ENCODE results near the gene CC2D2B. TPM values are rescaled to one million over a fixed set of nuclear protein-coding genes. Genes with fewer than 3 reads are reported as not detected.
"Not testable (repeated sequence)": the region's sequence is repeated elsewhere in the genome, so short reads cannot be mapped to it uniquely, and the experiment has no call there.

The CC2D2B gene
- total RNA-seq, 1 donor from 2014 or later, result 3.9 TPM

GRCh38 chr10:95909561-95909960 is 1.8 kb downstream of the CC2D2B start:
- TF ChIP-seq, protein P1, sequence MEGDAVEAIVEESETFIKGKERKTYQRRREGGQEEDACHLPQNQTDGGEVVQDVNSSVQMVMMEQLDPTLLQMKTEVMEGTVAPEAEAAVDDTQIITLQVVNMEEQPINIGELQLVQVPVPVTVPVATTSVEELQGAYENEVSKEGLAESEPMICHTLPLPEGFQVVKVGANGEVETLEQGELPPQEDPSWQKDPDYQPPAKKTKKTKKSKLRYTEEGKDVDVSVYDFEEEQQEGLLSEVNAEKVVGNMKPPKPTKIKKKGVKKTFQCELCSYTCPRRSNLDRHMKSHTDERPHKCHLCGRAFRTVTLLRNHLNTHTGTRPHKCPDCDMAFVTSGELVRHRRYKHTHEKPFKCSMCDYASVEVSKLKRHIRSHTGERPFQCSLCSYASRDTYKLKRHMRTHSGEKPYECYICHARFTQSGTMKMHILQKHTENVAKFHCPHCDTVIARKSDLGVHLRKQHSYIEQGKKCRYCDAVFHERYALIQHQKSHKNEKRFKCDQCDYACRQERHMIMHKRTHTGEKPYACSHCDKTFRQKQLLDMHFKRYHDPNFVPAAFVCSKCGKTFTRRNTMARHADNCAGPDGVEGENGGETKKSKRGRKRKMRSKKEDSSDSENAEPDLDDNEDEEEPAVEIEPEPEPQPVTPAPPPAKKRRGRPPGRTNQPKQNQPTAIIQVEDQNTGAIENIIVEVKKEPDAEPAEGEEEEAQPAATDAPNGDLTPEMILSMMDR (IDR thresholded peaks at IDR 0.05), result no peak
- Histone ChIP-seq H3K27ac (no peak overlapping the region), H3K9me3 (no peaks in the 10 kb centered on the region), H3K36me3 (no peaks in the 10 kb centered on the region), H3K4me1 (no peaks in the 10 kb centered on the region), H3K27me3 (no peaks in the 10 kb centered on the region), H3K4me3 (no peak overlapping the region)
- no peak for DNase-seq (ENCODE audit: low spot score in 2 of 2)
- intact Hi-C loops (cut with DNase I), result loop anchor here (5.0 to 10.0 kb wide), 2 partner anchors 133 to 375 kb away; partner anchors contain the start of gene CCNJ

GRCh38 chr10:95916039-95916438 is 8.3 kb downstream of the CC2D2B start:
- intact Hi-C loops (cut with DNase I); H3K4me1 ChIP-seq; H3K27me3 ChIP-seq; H3K36me3 ChIP-seq; H3K27ac ChIP-seq; H3K4me3 ChIP-seq; DNase-seq (ENCODE audit: low spot score in 2 of 2); H3K9me3 ChIP-seq: not testable (repeated sequence)

- no peak for DNase-seq (ENCODE audit: low spot score in 2 of 2)
- no peak overlapping the region for H3K27ac ChIP-seq
- no peaks in the 10 kb centered on the region for H3K27me3 ChIP-seq
- no peaks in the 10 kb centered on the region for H3K4me1 ChIP-seq
- no peak overlapping the region for H3K4me3 ChIP-seq
- intact Hi-C loops (cut with DNase I), result no loop called here
- H3K36me3 ChIP-seq, result no peaks in the 10 kb centered on the region
- TF ChIP-seq, protein P1 (IDR thresholded peaks at IDR 0.05), result no peak
- no peaks in the 10 kb centered on the region for H3K9me3 ChIP-seq
These were observed 13.1 kb downstream of the CC2D2B start for GRCh38 chr10:95920798-95921426.

DNA sequence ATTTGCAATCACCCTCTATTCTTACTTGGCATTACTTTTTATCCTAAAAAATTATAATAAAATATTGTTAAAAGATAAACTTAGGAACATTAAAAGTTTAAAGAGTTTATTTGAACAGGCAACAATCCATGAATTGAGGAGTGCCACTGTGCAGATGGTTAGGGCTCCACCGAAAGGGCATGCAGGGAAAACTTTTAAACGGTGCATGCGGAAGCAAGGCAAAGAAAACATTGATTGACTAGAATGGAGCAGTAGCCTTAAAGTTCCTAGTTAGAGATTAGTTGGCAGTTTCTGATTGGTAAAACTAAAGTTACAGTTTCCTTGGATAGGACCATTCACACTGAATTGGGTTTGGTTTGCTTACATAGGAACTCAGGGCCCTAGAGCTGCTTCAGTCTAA is 17.3 kb downstream of the CC2D2B start:
- no peak for DNase-seq (ENCODE audit: low spot score in 2 of 2)
- H3K36me3 ChIP-seq, result no peaks in the 10 kb centered on the region
- no peak overlapping the region for H3K4me3 ChIP-seq
- no peak overlapping the region for H3K27ac ChIP-seq
- intact Hi-C loops (cut with DNase I), result no loop called here
- no peaks in the 10 kb centered on the region for H3K4me1 ChIP-seq
- H3K9me3 ChIP-seq, result no peaks in the 10 kb centered on the region
- TF ChIP-seq, protein P1 (IDR thresholded peaks at IDR 0.05), result no peak
- H3K27me3 ChIP-seq, result no peaks in the 10 kb centered on the region

DNA sequence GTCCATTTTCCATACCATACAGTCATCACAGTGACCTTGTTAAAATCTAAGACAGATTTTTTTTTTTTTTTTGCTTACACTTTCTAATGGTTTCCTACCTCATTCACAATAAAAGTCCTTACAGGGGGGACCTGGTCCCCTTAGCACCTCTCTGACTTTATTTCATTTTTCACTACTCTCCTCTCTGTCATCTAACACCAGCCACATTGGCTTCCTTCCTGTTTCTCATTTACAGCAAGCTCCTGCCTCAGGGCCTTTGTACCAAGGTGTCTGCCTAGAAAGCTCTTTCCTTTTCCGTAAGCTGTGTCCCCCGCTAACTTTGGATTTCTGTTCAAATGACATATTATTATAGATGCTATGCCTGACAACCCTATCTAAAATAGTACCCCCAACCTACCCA is 27.7 kb downstream of the CC2D2B start:
- Histone ChIP-seq H3K9me3 (peaks cover 0 to 5% of the 10 kb centered on the region in 2 donors), H3K27me3 (no peaks in the 10 kb centered on the region), H3K4me1 (no peaks in the 10 kb centered on the region), H3K27ac (no peak overlapping the region), H3K36me3 (no peaks in the 10 kb centered on the region), H3K4me3 (no peak overlapping the region)
- DNase-seq (ENCODE audit: low spot score in 2 of 2), result no peak
- TF ChIP-seq, protein P1 (IDR thresholded peaks at IDR 0.05), result no peak
- intact Hi-C loops (cut with DNase I), result no loop called here

DNA sequence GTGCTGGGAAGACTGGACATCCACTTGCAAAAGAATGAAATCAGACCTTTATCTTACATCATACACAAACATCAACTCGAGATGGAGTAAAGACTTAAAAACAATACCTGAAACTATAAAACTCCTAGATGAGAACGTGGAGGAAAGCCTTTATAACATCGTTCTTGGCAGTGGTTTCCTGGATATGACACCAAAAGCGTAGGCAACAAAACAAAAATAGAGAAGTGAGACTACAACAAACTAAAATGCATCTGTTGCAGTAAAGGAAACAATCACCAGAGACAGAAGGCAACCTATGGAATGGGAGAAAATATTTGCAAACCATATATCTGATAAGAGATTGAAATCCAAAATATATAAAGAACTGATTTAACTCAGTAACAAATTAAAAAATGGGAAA is 33.3 kb downstream of the CC2D2B start:
- intact Hi-C loops (cut with DNase I), result no loop called here
- H3K9me3 ChIP-seq, result peaks cover 0 to 18% of the 10 kb centered on the region in 2 donors
- TF ChIP-seq, protein P1 (IDR thresholded peaks at IDR 0.05), result no peak
- DNase-seq (ENCODE audit: low spot score in 2 of 2), result no peak
- H3K36me3 ChIP-seq, result no peaks in the 10 kb centered on the region
- H3K4me1 ChIP-seq, result no peaks in the 10 kb centered on the region
- no peak overlapping the region for H3K4me3 ChIP-seq
- H3K27ac ChIP-seq, result no peak overlapping the region
- no peaks in the 10 kb centered on the region for H3K27me3 ChIP-seq

Data from ascending aorta (tissue), 2 donors.